Lower lobe of right lung (tissue), 2 donors: Measurements from ENCODE around the gene C15orf39. TPM values are rescaled to one million over a fixed set of nuclear protein-coding genes. Genes with fewer than 3 reads are reported as not detected.

ENCODE experiments used
- ATAC-seq, 2 donors: fragments of 200-7000 bp; cut with Tn5 transposase; one replicate each; pipeline ENCODE4 v1.9.1; 2020 to 2022; ENCODE audit warnings: mild to moderate bottlenecking in 2 of 2, moderate library complexity in 2 of 2
- DNase-seq: peaks from one replicate; pipeline ENCODE4 v3.0.0-alpha.2; 2020
- H3K27ac ChIP-seq: fragments of 200-600 bp; one replicate; pipeline ENCODE4 v1.8.0; 2022
- H3K27me3 ChIP-seq: fragments of 200-600 bp; one replicate; pipeline ENCODE4 v1.8.0; 2022; ENCODE audit warnings: low read depth
- H3K36me3 ChIP-seq: fragments of 200-600 bp; one replicate; pipeline ENCODE4 v1.8.0; 2022; ENCODE audit warnings: mild to moderate bottlenecking
- H3K4me1 ChIP-seq: fragments of 200-600 bp; one replicate; pipeline ENCODE4 v1.8.0; 2022
- H3K4me3 ChIP-seq: fragments of 200-600 bp; one replicate; pipeline ENCODE4 v1.8.0; 2022; ENCODE audit warnings: mild to moderate bottlenecking
- H3K9me3 ChIP-seq: fragments of 200-600 bp; one replicate; pipeline ENCODE4 v1.8.0; 2022
- intact Hi-C: fragments of 100-400 bp; cut with DNase I; formaldehyde crosslinking; loops from one replicate; pipeline ENCODE4 v1.11.0; 2022
- total RNA-seq: library from RNA; stranded (reverse); fragmentation: NEBNext Ultra II Directional; extraction: Animal tissue kit (Norgen Biotek cat#: 25700); gene quantifications from one replicate; pipeline ENCODE4 v1.2.1, GENCODE V29; 2021
- TF ChIP-seq, protein P1 (sequence below): fragments of 200-600 bp; IDR thresholded peaks from one replicate; pipeline ENCODE4 v1.8.0; 2022; ENCODE audit warnings: antibody characterized with exemption, mild to moderate bottlenecking
- donor health status: DM: no; HTN: yes; CAD: no; lungs with severe emphysema.

The C15orf39 gene
- total RNA-seq, 1 donor from 2014 or later: 36.3 TPM

DNA sequence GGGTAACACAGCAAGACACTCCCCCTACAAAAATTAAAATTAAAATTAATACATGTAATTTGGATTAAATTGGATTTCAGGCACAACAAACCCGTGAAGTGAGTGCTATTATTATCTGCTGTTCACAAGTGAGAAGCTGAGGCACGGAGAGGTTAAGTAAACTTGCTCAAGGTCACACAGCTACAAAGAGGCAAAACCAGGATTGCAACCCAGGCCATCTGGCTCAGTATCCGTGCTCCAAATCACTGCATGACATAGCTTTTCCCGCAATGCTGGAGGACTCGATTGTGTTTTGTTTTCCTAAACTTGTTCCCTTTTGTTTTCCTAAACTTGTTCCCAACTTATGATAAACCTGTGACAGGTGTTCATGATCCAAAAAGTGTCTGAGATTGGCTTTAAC is 19.9 kb upstream of the C15orf39 start:
- no peak for DNase-seq
- no peaks in the 10 kb centered on the region for H3K36me3 ChIP-seq
- no peaks in the 10 kb centered on the region for H3K9me3 ChIP-seq
- ATAC-seq: no peak
- TF ChIP-seq, protein P1, sequence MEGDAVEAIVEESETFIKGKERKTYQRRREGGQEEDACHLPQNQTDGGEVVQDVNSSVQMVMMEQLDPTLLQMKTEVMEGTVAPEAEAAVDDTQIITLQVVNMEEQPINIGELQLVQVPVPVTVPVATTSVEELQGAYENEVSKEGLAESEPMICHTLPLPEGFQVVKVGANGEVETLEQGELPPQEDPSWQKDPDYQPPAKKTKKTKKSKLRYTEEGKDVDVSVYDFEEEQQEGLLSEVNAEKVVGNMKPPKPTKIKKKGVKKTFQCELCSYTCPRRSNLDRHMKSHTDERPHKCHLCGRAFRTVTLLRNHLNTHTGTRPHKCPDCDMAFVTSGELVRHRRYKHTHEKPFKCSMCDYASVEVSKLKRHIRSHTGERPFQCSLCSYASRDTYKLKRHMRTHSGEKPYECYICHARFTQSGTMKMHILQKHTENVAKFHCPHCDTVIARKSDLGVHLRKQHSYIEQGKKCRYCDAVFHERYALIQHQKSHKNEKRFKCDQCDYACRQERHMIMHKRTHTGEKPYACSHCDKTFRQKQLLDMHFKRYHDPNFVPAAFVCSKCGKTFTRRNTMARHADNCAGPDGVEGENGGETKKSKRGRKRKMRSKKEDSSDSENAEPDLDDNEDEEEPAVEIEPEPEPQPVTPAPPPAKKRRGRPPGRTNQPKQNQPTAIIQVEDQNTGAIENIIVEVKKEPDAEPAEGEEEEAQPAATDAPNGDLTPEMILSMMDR: no peak
- H3K27ac ChIP-seq: no peak overlapping the region
- H3K4me3 ChIP-seq: no peak overlapping the region
- H3K27me3 ChIP-seq: no peaks in the 10 kb centered on the region
- peaks cover 35% of the 10 kb centered on the region for H3K4me1 ChIP-seq
- intact Hi-C loops: no loop called here

DNA sequence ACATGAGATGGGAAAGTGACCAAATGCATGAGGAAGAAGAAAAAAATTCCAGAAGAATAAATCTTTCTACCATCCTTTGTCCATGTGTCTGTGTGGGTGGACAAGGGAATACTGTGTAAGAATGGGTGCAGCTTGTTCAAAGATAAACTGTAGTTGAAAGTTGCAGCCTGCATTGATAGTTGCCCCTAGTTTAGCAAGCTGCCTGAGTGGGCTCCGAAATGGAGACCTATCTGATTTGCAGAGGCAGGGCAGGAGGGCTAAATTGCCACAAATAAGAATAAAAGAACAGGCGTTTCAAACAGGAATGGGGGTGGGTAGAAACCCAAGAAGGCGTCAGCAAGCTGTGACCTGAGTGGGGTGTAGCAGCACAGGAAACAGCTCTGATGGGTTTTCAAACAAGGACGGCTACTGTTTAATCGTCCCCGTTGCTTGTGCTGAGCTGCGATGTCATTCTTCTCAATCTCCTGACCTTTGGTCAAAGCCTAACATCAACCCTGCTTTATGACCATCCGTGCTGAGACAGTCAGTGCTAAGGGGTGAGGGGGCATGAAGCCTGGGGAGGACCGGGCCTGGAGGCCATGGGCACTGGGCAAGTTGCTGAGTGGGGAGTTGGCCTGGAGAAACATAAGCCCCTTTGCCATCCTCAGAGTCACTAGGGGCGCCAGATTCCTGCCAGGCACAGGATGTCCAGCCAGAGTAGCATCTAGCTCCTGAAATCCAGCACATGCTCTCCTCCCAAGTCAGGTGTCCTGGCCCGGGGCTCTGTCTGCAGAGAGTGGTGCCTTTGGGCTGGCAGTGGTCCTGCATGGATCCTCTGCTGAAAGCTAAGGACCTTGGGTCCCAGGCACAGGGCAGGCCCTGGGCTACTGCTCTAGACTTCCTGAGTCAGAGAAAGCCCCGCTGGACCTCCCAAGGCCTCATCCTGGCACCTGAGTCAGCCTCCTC is 19.2 kb upstream of the C15orf39 start:
- no peaks in the 10 kb centered on the region for H3K9me3 ChIP-seq
- ATAC-seq: no peak
- peaks cover 28% of the 10 kb centered on the region for H3K4me1 ChIP-seq
- TF ChIP-seq, protein P1: no peak
- DNase-seq: no peak
- no peaks in the 10 kb centered on the region for H3K36me3 ChIP-seq
- no peak overlapping the region for H3K4me3 ChIP-seq
- H3K27me3 ChIP-seq: no peaks in the 10 kb centered on the region
- intact Hi-C loops: no loop called here
- H3K27ac ChIP-seq: no peak overlapping the region

DNA sequence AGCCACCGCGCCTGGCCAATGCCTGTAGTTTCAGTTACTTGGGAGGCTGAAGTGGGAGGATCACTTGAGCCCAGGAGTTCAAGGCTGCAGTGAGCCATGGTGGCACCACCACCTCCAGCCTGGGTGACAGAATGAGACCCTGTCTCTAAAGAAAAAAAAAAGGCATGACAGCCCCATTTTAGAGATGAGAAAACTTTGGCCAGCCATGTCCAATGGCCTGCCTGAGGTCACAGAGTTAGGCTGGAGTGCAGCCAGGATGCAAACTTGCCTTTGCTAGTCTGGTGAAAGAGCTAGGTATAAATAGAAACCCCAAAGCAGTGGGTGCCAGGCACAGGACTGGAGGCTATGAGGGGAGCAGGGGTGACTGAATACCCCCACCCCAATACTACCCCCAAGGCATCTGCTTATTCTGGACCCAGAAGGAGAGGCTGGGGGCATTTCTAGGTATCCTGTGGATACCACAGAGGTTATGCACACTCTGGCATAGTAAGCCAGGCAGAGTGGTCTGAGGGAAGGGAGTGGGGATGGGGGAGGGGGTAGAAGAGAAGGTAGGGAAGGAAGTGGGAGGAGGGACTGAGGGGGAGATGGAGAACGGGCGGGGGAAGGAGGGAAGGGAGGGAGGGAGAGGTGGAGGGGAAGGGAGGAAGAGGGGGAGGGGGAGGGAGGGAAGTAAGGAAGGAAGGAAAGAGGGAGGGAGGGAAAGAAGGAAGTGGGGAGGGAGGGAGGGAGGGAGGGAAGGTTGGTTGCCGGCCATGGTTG is 16.2 kb upstream of the C15orf39 start:
- H3K27me3 ChIP-seq: no peaks in the 10 kb centered on the region

DNA sequence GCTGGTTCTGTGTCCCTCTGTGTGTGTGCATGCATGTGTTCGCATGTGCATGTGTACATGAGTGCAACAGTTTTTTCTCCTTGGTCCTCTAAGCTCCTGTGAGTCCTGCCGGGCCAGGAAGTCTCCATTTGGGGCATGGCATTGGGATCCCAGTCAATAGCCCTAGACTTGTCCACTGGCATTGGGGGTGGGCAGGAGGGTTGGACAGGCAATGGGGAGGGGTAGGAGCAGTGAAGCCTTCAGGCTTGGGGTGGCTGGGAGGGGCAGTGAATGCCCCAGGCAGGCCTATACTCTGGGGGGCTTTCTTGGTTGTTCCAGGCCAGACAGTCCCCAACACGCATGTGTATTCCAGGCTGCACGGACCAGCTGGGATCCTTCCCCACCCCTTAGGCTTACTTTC is 15.6 kb upstream of the C15orf39 start:
- Histone ChIP-seq H3K4me3 (no peak overlapping the region), H3K9me3 (no peaks in the 10 kb centered on the region), H3K4me1 (no peaks in the 10 kb centered on the region), H3K36me3 (no peaks in the 10 kb centered on the region), H3K27ac (no peak overlapping the region), H3K27me3 (no peaks in the 10 kb centered on the region)
- TF ChIP-seq, protein P1: no peak
- no peak for DNase-seq
- no peak for ATAC-seq
- intact Hi-C loops: no loop called here

More for the DNA sequence above, 16.2 kb upstream of the C15orf39 start:
- TF ChIP-seq, protein P1: no peak
- H3K4me1 ChIP-seq: no peaks in the 10 kb centered on the region
- H3K27ac ChIP-seq: no peak overlapping the region
- ATAC-seq (no peak), DNase-seq (no peak)
- no peaks in the 10 kb centered on the region for H3K9me3 ChIP-seq
- intact Hi-C loops: no loop called here
- H3K36me3 ChIP-seq: no peaks in the 10 kb centered on the region
- H3K4me3 ChIP-seq: no peak overlapping the region

DNA sequence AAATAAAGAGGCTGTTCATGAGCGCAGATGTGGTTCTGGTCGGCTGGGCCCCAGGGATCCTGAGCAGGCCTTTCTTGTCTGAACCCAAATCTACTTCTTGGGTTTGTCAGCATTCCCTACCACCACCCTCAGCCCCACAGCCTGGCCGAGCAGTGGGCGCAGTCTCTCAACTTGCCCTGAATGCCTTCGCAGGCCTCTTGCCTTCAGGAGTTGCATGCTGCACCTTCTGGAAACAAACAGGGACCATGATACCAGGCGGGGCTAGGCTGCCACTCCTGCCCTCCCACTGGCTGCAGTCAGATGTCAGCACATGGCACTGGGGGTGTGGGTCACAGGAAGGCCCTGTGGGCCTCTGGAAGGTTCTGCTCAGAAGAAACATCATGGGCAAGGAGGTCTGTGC is 13.2 kb upstream of the C15orf39 start:
- intact Hi-C loops: no loop called here
- Histone ChIP-seq H3K4me1 (no peaks in the 10 kb centered on the region), H3K36me3 (no peaks in the 10 kb centered on the region), H3K4me3 (no peak overlapping the region), H3K27ac (no peak overlapping the region), H3K27me3 (no peaks in the 10 kb centered on the region), H3K9me3 (no peaks in the 10 kb centered on the region)
- TF ChIP-seq, protein P1: no peak
- ATAC-seq: no peak
- peak; percentile 10 for DNase-seq
